Anterior cingulate cortex (tissue), 58 donors: Measurements from ENCODE around the gene RPRD1A.
"Not testable (repeated sequence)": the region's sequence is repeated elsewhere in the genome, so short reads cannot be mapped to it uniquely, and the experiment has no call there.

Source experiments
- DNase-seq, 58 donors: peaks; one replicate each; lab custom pipeline; 2025; lab: John Stamatoyannopoulos, UW

RPRD1A gene

DNA sequence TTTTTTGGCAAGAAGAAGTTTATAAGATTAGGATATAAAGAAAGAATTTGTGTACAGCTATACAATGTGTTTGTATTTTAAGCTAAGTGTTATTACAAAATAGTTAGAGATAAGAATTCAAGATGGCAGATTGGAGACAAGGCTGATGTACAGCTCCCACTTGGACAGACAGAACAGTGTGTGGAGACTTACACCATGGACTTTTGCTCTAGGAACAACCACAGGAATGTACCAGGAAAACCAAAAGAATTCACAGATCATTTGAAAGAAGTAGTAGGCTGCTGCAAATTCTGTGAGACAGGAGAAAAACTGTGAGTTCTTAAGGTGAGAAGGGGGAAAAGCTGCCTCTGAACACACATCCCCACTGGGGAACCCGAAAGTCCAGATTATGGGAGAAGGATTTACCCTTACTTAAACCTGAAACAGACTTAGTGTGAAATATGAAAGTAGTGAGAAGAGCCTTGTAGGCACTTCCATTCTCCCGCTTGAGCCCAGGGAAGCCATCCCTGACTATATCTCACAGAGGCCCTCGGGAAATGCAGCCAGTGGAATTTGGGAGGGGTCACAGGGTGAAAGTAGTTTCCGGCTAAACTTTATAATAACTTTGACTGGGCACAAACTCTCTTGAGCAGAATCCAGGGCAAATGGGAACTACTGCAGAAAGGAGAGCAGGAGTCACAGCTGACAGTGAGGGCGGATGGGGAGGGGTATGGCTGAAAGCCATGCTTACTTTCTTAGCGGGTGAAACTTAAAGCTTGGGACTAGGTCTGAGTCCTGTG lies 11.6 kb upstream of the RPRD1A start:
- no peak for DNase-seq

DNA sequence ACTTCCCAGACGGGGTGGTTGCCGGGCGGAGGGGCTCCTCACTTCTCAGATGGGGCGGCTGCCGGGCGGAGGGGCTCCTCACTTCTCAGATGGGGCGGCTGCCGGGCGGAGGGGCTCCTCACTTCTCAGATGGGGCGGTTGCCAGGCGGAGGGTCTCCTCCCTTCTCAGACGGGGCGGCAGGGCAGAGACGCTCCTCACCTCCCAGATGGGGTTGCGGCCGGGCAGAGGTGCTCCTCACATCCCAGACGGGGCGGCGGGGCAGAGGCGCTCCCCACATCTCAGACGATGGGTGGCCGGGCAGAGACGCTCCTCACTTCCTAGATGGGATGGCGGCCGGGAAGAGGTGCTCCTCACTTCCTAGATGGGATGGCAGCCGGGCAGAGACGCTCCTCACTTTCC lies 10.4 kb upstream of the RPRD1A start:
- DNase-seq = not testable (repeated sequence)

DNA sequence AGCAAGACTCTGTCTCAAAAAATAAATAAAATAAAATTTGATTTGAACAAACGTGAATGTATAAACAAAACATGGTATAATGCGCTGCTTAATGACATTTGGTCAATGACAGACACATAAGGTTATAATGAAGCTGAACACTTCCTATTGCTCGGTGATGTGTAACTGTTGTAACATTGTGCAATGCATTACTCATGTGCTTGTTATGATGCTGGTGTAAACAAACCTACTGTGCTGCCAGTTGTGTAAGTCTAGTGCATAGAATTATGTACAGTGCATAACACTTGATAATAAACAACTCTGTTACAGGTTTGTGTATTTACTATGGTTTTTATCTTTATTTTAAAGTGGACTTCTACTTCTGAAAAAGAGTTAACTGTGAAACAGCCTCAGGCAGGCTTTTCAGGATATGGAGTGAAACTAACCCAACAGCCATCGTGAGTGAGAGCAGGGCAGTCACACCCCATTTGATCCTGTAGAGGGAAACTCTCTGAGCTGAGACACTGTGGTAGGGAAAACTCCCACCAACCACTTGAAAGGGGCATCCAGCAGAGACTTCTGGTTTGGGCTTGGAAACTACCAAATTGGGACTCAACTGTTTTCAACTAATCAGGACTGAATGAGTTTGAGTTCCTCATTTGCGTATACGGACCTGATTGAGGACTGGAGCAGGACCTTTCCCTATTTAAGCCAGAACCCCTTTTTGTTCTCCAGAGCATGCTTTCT lies 8.7 kb upstream of the RPRD1A start:
- DNase-seq = no peak

DNA sequence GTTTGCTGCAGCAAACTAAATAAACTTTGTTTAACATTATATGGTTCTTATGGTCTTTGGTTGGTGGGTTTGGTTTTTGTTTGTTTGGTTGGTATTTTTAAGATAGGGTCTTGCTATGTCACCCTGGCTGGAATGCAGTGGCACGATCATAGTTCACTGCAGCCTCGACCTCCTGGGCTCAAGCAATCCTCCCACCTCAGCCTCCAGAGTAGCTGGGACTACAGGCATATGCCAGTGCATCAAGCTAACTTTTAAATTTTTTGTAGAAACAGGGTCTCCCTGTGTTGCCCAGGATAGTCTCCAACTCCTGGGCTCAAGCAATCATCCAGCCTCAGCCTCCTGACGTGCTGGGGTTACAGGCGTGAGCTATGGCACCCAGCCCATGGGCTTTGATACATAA lies 7.1 kb upstream of the RPRD1A start:
- no peak for DNase-seq

DNA sequence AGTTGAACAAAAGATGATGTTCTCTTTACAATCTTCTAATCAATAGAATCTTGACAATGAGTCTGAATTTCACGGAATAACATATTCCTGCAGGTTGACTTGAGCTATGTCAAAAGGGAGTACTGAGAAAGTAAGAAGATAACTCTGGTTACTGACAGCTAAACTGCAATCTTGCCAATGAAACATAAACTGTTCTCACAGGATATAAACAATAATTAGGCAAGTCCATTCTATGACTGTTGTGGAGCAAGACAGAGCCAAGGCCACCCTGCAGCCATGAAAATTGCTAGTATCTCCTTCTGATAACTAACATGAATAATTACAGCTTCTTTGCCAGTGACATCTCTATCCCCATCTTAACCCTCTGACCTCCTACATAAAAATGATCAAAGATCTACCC lies 6.3 kb upstream of the RPRD1A start:
- no peak for DNase-seq

DNA sequence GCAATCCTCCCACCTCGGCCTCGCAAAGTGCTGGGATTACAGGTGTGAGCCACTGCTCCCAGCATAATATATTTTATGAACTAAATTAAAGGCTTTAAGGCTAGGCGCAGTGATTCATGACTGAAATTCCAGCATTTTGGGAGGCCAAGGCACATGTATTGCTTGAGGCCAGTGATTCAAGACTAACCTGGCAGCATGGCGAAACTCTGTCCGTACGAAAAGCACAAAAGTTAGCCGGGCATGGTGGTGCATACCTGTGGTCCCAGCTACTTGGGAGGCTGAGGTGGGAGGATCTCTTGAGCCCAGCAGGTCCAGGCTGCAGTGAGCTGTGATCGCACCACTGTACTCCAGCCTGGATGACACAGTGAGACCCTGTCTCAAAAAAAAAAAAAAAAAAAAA lies 5.0 kb upstream of the RPRD1A start:
- DNase-seq = not testable (repeated sequence)

DNA sequence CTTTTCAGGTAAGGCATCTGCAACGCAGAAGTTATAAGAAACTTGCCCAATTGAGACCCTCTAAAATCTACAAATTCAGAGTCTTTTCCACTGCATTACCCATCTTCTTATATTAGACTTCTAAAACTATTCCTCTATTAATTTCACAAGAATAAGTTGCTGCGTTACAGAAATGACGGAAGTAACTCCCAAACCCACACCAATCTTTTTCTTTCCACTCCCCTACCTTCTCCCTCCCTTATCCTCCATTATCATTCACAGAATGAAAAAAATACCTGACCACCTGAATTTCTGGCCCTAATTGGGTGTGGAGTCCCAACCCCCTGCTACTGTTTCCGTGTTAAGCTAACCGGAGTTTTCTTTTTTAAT lies 689 bp downstream of the RPRD1A start:
- no peak for DNase-seq

DNA sequence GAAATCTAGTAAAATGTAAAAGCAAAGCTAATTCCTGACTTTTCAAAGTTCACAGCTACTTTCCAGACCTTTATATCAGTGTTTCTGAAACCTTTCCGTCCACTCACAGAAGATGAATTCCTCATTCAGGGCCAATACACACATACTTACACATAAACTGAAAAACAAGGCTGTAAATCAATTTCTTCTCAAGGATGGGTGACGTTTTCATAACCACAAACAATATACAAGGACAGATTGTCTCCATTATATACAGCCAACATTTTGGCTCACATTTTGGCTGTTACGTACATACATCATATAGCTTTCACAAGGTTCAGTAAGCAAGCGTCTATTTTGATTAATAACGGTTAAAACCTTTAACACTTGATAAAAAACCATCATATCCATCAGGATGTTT lies 1.4 kb downstream of the RPRD1A start:
- no peak for DNase-seq

DNA sequence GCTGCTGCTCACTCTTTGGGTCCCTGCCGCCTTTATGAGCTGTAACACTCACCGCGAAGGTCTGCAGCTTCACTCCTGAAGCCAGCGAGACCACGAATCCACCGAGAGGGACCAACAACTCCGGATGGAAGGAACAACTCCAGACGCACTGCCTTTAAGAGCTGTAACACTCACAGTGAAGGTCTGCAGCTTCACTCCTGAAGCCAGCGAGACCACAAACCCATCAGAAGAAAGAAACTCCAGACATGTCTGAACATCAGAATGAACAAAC lies 2.6 kb downstream of the RPRD1A start:
- not testable (repeated sequence) for DNase-seq

DNA sequence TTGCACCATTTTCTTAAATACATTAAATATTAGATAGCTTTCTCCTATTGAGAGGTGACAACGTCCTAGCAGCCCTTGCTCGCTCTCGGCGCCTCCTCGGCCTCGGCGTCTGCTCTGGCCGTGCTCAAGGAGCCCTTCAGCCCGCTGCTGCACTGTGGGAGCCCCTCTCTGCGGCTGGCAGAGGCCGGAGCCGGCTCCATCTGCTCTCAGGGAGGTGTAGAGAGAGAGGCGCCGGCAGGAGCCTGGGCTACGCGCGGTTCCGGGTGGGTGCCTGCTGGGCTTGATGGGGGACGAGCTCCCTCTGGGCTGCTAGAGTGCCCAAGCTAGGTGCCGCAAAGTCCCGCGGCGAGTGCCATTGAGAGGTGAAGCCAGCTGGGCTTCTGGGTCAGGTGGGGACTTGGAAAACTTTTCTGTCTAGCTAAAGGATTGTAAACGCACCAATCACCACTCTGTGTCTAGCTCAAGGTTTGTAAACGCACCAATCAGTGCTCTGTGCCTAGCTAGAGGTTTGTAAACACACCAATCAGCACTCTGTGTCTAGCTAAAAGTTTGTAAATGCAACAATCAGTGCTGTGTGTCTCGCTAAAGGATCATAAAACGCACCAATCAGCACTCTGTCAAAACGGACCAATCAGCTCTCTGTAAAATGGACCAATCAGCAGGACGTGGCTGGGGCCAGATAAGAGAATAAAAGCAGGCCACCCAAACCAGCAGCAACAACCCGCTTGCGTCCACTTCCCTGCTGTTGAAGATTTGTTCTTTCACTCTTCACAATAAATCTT lies 3.1 kb downstream of the RPRD1A start:
- peak in 2 of 58 donors; percentile 6 to 8 for DNase-seq

DNA sequence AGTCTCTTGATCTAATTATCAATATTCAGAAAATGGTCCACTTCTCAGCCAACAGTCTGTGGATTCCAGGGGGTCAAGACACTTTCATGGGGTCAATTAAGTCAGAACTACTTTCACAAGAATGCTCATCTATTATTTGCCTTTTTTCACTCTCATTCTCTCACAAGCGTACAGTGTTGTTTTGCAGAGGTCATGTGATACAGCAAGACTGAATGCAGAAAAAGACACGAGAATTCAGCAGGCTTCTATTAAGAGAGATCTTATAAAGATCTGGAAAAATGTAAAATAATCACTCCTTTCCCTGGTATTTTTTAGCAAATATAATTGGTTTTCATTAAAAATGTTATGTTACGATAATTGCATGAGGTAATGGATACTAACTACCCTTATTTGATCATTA lies 8.7 kb downstream of the RPRD1A start:
- peak in 1 of 58 donors; percentile 20 for DNase-seq

DNA sequence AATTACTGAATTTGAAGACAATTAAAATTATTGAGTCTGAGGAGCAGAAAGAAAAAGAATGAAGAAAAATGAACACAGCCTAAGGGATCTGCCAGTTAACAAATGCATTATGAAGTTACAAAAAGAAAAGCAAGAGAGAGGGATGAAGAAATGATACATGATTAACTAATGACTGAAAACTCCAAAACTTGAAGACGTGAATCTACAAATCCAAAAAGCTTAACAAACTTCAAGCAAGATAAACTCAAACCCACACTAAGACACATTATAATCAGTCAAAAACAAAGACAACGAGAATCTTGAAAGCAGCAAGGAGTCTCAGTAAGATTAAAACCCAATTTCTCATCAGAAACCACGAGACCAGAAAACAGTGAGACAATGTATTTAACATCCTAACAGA lies 15.6 kb downstream of the RPRD1A start:
- no peak for DNase-seq

DNA sequence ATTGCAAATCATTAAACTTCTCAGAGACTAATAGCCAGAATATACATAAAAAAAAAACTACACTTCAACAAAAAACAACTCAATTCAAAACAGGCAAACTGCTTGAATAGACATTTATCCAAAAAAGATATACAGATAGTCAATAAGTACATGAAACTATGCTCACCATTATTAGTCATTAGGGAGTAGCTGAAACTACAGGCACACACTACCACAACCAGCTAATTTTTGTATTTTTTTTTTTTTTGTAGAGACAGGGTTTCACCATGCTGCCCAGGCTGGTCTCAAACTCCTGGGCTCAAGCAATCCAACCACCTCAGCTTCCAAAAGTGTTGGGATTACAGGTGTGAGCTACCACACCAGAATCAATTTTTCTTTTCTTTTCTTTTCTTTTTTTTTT lies 16.9 kb downstream of the RPRD1A start:
- DNase-seq = no peak

DNA sequence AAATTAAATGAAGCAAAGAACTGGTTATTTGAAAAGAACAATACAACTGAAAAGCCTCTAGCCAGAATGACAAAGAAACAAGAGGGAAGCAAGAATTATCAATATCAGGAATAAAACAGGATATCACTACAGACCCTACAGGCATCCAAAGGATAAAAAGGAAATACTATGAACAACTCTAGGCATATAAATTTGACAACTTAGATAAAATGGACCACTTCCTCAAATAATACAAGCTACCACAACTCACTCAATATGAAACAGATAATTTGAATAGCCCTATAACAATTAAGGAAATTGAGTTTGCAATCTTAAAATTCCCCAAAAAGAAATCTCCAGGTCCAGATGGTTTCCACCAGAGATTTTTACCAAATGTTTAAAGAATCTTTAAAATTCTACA lies 19.8 kb downstream of the RPRD1A start:
- no peak for DNase-seq

DNA sequence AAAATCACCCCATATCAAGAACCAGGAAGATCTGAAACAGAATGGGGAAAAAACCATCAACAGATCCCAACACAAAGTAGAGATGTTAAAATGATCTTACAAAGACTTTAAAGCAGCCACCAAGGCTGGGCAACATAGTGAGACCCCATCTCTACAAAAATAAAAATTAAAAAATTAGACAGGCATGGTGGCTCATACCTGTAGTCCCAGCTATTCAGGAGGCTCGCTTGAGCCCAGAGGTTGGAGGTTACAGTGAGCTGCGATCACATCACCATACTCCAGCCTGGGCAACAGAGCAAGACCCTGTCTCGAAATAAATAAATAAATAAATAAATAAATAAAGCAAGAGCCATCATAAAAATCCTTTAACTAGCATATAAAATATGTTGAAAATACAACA lies 20.5 kb downstream of the RPRD1A start:
- no peak for DNase-seq

DNA sequence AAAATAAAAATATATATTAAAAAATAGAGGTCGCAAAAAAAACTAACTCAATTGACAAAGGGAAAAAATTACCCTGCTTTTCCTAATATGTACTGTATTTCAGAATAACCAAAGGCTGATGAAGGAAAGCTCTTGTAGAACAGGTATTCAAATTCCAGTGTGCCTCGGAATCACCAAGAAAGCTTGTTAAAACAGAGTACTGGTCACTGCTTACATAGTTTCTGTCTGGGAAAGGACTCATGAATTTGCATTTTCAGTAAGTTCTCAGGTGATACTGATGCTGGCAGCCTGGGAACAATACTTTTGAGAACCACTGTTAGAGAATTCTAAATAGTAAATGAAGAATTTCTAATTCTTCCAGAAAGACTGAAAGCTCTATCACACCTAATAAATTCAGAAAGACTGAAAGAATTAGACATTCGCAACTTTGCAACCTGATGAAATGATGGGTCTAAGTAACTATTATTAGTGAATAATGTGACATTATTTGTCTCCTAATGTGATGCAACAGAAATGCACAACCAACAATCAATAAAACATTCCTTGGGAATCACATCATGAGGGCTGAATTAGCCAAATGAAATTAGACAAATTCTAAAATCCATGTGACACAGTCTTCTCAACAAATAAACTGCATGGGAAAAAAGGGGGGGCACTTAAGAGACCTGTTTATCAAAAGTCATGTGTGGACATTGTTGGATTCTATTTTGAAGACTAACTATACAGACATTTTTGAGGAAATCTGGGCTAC lies 21.9 kb downstream of the RPRD1A start:
- DNase-seq = no peak

DNA sequence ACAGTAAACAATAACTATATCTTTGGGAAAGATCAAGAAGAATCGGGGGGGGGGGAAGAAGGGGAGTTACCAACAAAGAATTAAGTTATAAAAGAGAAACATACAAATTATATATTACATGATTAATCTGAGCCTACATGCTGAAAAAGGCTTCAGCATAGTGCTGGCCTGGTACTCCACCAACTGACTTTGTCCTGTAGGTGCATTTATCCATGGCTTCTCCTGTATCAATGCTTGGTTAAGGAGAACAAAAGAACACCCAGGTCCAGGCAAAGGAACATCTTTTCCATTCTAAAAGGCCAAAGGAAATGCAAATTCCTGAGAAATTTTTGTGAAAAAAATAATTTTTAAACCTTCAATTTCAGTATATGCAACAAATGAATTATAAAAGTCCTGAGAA lies 24.2 kb downstream of the RPRD1A start:
- no peak for DNase-seq

DNA sequence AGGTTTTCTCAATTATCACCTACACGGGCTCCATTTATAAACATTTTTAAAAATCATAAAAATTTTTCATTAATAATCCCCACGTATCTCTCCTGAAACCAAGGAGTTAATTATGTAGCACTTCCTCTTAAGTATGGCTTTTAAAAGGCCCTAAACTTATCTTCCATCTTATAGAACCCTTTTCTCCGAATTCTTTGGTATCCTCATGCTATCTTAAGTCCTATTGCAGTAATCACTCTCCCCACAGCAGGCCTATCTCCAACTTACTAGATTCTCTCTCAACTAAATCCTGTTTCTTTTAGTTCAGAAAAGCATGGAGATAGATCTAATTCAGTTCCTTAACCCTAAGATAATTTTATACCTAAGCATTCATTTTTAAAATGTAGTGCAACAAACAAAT lies 26.2 kb downstream of the RPRD1A start:
- no peak for DNase-seq

DNA sequence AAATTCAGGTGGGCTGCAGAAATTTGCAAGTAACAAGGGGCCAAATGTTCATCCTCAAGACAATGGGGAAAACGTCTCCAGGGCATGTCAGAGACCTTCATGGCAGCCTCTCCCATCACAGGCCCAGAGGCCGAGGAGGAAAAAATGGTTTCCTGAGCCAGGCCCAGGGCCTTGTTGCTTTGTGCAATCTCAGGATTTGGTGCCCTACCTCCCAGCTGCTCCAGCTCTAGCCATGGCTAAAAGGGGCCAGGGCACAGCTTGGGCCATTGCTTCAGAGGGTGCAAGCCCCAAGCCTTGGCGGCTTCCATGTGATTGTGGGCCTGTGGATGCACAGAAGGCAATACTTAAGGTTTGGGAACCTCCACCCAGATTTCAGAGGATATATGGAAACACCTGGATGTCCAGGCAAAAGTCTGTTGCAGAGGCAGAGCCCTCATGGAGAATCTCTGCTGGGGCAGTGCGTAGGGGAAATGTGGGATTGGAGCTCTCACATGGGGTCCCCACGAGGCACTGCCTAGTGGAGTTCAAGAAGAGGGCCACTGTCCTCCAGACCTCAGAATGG lies 29.2 kb downstream of the RPRD1A start:
- DNase-seq = no peak

DNA sequence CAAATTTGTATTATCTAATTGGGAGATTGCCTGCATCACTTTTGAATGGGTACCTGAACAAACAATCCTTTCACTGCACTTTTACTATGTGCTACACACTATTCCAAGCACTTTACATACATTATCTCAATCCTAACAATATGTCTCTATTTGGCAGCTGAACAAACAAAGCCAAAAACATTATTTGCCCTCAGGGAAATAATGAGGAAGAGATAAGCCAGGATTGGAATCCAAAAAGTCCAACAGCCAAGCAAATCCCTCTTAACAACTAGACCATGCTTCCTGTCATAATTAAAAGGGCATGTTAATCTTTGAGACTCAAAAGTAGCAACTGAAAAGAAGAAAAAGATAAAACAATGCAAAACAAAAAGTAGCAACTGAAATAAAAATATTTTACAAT lies 32.1 kb downstream of the RPRD1A start:
- DNase-seq = no peak
